DND-41 (cell line): Measurements from ENCODE around the gene FAM193A.
"Not testable (repeated sequence)": the region's sequence is repeated elsewhere in the genome, so short reads cannot be mapped to it uniquely, and the experiment has no call there.

Experiments used
- ATAC-seq: fragments of 200-7000 bp; cut with Tn5 transposase; 3 replicates; pipeline ENCODE4 v1.9.1; 2021; ENCODE audit warnings: low read depth; ENCODE audit not compliant: insufficient read depth
- DNase-seq: peaks from one replicate; pipeline ENCODE4 v3.0.0-alpha.2; 2020
- H2AFZ ChIP-seq: 2 replicates; pipeline ENCODE4 v1.6.0; 2012; ENCODE audit warnings: low read depth, low read length
- H3K27ac ChIP-seq: 2 replicates; pipeline ENCODE4 v1.5.1; 2012; ENCODE audit warnings: low read length, inconsistent platforms
- H3K27me3 ChIP-seq: fragments of 200-600 bp; sonication (generic); 2 replicates; pipeline ENCODE4 v1.6.0; 2012; ENCODE audit warnings: low read length, mild to moderate bottlenecking, inconsistent platforms; ENCODE audit not compliant: insufficient read depth, poor library complexity
- H3K36me3 ChIP-seq: 2 replicates; pipeline ENCODE4 v1.5.1; 2012; ENCODE audit warnings: low read length, inconsistent platforms; ENCODE audit not compliant: insufficient read depth
- H3K4me1 ChIP-seq: 2 replicates; pipeline ENCODE4 v1.5.1; 2012; ENCODE audit warnings: mild to moderate bottlenecking, low read length; ENCODE audit not compliant: insufficient read depth
- H3K4me2 ChIP-seq: 2 replicates; pipeline ENCODE4 v1.6.0; 2012; ENCODE audit warnings: mild to moderate bottlenecking, moderate library complexity, low read length, inconsistent platforms; ENCODE audit not compliant: insufficient read depth
- H3K4me3 ChIP-seq, 2 experiments: fragments of 200-600 bp in 1 of 2; shearing (Covaris generic) in 1 of 2; 2 replicates each; pipeline ENCODE4 v1.5.1; 2012 to 2016; ENCODE audit warnings: inconsistent platforms in 2 of 2, low read length in 2 of 2, mild to moderate bottlenecking in 2 of 2, low read depth in 1 of 2, moderate library complexity in 1 of 2
- H3K79me2 ChIP-seq: 2 replicates; pipeline ENCODE4 v1.6.0; 2012; ENCODE audit warnings: low read length, inconsistent platforms; ENCODE audit not compliant: insufficient read depth
- H3K9ac ChIP-seq: 2 replicates; pipeline ENCODE4 v1.6.0; 2012; ENCODE audit warnings: low read depth, mild to moderate bottlenecking, inconsistent platforms, low read length, moderate library complexity
- H3K9me3 ChIP-seq: 2 replicates; pipeline ENCODE4 v1.5.1; 2012; ENCODE audit warnings: low read length, moderate library complexity, mild to moderate bottlenecking, inconsistent platforms; ENCODE audit not compliant: insufficient read depth, severe bottlenecking
- H4K20me1 ChIP-seq: 2 replicates; pipeline ENCODE4 v1.6.0; 2012; ENCODE audit warnings: low read length; ENCODE audit not compliant: insufficient read depth
- EZH2 ChIP-seq: IDR thresholded peaks from 3 replicates; pipeline ENCODE4 v1.6.1; 2012; ENCODE audit warnings: borderline replicate concordance, low read depth, mild to moderate bottlenecking, moderate library complexity, low read length, inconsistent platforms; ENCODE audit not compliant: severe bottlenecking
- TF ChIP-seq, protein P1 (sequence below): IDR thresholded peaks from 2 replicates; pipeline ENCODE4 v1.5.1; 2012; ENCODE audit warnings: borderline replicate concordance, low read length, moderate library complexity, mild to moderate bottlenecking; ENCODE audit not compliant: poor library complexity, severe bottlenecking; ENCODE audit errors: extremely low read depth

FAM193A gene

DNA sequence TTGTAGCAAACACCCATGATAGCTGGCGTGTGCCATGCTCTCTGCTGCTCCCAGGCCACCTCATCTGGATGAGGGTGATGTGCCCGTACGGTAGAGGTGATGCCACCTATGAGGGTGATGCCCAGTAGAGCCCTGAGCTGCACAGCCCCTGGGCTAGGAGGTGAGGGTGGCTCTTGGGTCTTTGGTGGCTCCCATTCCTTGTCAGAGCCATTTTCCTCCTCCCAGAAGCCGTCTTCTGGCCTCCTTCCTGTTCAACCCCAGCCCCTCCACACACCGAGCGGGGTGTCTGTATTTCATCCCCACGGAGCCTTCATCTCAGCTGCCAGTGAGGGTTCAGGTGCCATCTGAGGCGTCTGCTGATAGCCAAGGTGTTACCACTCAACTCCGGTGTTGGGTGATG is 231.7 kb downstream of the FAM193A start:
- no peaks in the 10 kb centered on the region for H3K36me3 ChIP-seq
- H3K9me3 ChIP-seq: no peaks in the 10 kb centered on the region
- H3K4me3 ChIP-seq: no peak overlapping the region
- DNase-seq (no peak), ATAC-seq (no peak)
- no peak overlapping the region for H2AFZ ChIP-seq
- H3K27me3 ChIP-seq: no peaks in the 10 kb centered on the region
- H3K27ac ChIP-seq: no peak overlapping the region
- no peak overlapping the region for H3K4me2 ChIP-seq
- no peaks in the 10 kb centered on the region for H3K79me2 ChIP-seq
- H3K9ac ChIP-seq: no peak overlapping the region
- no peak for TF ChIP-seq EZH2
- TF ChIP-seq, protein P1, sequence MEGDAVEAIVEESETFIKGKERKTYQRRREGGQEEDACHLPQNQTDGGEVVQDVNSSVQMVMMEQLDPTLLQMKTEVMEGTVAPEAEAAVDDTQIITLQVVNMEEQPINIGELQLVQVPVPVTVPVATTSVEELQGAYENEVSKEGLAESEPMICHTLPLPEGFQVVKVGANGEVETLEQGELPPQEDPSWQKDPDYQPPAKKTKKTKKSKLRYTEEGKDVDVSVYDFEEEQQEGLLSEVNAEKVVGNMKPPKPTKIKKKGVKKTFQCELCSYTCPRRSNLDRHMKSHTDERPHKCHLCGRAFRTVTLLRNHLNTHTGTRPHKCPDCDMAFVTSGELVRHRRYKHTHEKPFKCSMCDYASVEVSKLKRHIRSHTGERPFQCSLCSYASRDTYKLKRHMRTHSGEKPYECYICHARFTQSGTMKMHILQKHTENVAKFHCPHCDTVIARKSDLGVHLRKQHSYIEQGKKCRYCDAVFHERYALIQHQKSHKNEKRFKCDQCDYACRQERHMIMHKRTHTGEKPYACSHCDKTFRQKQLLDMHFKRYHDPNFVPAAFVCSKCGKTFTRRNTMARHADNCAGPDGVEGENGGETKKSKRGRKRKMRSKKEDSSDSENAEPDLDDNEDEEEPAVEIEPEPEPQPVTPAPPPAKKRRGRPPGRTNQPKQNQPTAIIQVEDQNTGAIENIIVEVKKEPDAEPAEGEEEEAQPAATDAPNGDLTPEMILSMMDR: no peak
- peaks cover 11% of the 10 kb centered on the region for H3K4me1 ChIP-seq
- H4K20me1 ChIP-seq: no peaks in the 10 kb centered on the region

DNA sequence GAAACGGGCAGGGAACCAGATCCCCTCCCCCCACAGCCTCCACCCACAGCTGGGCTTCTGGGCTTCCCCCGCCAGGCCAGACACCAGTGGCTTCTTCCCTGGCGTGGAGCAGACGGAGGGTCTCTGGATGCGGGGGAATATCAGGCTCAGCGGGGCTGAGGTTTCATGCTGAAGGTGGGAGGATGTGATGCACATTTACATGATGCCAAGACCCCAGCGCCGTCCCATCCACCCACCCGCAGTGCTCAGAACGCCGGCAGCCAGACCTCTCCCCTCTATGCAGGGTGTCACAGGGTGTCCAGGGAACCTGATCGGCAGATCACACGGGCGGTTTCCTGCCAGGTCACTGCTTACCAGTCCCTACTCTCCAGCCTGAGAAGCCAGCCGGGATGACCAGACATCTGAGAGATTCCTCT is 232.5 kb downstream of the FAM193A start:
- DNase-seq: no peak
- no peak overlapping the region for H3K27ac ChIP-seq
- peaks cover 11% of the 10 kb centered on the region for H3K4me1 ChIP-seq
- no peaks in the 10 kb centered on the region for H4K20me1 ChIP-seq
- ATAC-seq: no peak
- no peaks in the 10 kb centered on the region for H3K9me3 ChIP-seq
- H3K9ac ChIP-seq: no peak overlapping the region
- H3K4me3 ChIP-seq: no peak overlapping the region
- H3K27me3 ChIP-seq: no peaks in the 10 kb centered on the region
- TF ChIP-seq, protein P1: no peak
- no peak for TF ChIP-seq EZH2
- no peaks in the 10 kb centered on the region for H3K79me2 ChIP-seq
- H3K4me2 ChIP-seq: no peak overlapping the region
- no peaks in the 10 kb centered on the region for H3K36me3 ChIP-seq
- no peak overlapping the region for H2AFZ ChIP-seq

DNA sequence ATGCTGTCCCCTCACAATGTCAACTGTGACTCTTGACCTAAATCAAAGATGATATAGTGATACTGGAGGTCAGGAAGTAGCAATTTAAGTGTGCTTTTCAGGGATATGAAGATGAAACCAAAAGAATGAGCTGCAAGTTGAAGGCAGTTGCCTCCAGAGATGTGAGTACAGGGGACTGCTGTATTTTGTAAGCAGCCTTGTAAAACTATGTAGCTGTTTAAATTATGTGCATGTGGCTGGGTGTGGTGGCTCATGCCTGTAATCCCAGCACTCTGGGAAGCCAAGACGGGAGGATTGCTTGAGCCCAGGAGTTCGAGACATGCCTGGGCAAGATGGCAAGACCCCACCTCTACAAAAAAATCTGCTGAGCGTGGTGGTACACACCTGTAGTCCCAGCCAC is 234.8 kb downstream of the FAM193A start:
- no peaks in the 10 kb centered on the region for H3K9me3 ChIP-seq
- no peak overlapping the region for H3K9ac ChIP-seq
- H3K79me2 ChIP-seq: no peaks in the 10 kb centered on the region
- H2AFZ ChIP-seq: no peak overlapping the region
- H3K4me2 ChIP-seq: no peak overlapping the region
- H3K4me3 ChIP-seq: no peak overlapping the region
- H3K27me3 ChIP-seq: no peaks in the 10 kb centered on the region
- ATAC-seq (no peak), DNase-seq (no peak)
- no peaks in the 10 kb centered on the region for H3K36me3 ChIP-seq
- H3K27ac ChIP-seq: no peak overlapping the region
- peaks cover 11% of the 10 kb centered on the region for H3K4me1 ChIP-seq
- no peak for TF ChIP-seq EZH2
- TF ChIP-seq, protein P1: no peak
- H4K20me1 ChIP-seq: no peaks in the 10 kb centered on the region

DNA sequence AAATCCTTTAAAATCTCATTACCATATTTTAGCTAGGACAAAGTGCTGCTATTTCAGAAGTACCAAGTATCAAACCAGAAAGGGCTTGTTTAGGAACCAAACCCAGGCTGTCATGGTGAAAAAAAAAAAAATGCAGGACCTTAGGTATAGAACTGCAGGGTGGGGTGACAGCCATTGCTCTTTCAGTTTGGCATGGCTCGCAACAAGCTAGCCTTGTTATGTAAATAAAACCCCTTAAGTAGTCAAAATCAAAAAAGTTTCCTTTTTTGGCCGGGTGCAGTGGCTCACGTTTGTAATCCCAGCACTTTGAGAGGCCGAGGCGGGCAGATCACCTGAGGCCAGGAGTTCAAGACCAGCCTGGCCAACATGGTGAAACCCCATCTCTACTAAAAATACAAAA is 244.2 kb downstream of the FAM193A start:
- H3K4me3 ChIP-seq, H3K27me3 ChIP-seq, H3K4me1 ChIP-seq, H3K9me3 ChIP-seq, H3K36me3 ChIP-seq, H3K79me2 ChIP-seq, DNase-seq, H2AFZ ChIP-seq, H3K9ac ChIP-seq, H3K4me2 ChIP-seq, H4K20me1 ChIP-seq, ATAC-seq, H3K27ac ChIP-seq: not testable (repeated sequence)
